IPS DF 4.7 (cell line): ENCODE results near the gene CCR2.
"Not testable (repeated sequence)": the region's sequence is repeated elsewhere in the genome, so short reads cannot be mapped to it uniquely, and the experiment has no call there.

Experiments
- DNase-seq: peaks from one replicate; pipeline ENCODE4 v3.0.0-alpha.2; 2013; ENCODE audit warnings: low spot score; ENCODE audit errors: extremely low read depth

Gene CCR2

DNA sequence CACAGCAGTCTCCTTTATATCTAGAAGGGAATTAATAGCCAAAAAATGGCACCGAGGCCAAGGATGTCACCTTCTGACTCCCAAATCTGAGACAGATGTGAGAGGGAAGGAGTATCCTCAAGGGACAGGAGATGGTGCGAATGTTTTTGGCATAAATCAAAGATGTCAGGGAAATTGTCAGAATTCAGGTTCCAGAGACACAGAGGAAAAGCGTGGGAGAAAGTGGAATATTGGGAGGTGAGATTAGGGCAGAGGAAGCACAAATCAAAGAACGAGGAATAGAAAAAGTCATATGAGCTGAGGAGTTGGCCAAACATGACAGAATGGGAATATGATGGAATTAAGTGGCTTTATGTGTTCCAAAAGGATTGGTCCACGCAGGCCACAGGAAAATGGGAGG lies 46.9 kb downstream of the CCR2 start:
- no peak for DNase-seq

DNA sequence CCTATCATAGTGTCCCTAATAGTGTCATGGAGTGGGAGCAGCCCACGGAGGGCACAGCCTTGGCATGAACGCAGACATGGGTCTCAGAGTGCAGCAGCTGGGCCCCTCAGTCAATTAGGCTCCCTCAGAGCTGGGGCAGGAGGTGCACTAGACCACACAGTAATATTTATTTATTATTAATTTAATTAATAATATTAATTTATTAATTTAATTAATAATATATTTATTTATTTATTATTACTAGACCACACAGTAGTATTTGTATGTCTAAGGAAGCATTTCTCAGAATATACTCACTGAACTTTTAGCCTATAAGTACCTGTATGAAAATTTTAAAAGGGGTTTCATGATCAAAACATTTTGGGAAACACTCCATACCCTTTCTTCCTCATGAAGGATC lies 47.7 kb downstream of the CCR2 start:
- DNase-seq, result no peak

DNA sequence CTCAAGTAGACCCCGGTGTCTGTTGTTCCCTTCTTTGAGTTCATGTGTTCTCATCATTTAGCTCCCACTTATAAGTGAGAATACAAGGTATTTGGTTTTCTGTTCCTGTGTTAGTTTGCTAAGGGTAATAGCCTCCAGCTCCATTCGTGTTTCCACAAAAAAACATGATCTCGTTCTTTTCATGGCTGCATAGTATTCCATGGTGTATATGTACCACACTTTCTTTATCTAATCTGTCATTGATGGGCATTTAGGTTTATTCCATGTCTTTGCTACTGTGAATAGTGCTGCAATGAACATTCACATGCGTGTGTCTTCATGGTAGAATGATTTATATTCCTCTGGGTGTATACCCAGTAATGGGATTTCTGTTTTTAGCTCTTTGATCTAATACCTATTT lies 49.0 kb downstream of the CCR2 start:
- DNase-seq, result not testable (repeated sequence)

DNA sequence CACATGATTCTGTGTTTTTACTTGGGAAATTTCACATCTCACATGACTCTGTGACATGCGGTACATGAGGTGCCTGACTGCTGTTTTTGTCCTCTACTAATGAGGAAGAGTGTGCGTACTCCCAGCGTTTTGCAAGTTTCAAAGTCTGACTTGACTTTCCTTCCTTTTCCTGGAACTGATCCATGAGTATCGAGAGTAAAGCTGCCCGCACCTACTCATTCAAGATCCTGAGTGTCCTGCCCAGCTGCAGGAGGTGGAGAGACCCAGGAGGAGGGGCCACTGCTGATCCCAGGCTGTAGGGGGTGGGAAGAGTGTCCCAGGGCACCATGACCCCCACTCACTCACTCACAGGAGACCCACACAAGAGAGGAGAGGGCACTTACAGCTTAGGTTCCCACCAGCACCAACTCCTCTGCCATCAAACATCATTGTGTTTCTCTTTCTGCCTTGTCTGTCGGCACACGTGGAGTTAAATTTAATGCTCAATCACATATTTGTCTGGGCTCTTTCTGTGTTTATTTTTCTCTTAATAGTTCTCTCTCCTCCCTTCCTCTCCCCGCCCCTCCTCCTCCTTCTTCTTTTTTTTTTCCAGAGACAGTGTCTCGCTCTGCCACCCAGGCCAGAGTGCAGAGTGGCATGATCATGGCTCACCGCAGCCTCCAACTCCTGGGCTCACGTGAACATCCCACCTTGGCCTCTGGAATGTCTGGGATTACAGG lies 51.5 kb downstream of the CCR2 start:
- DNase-seq, result no peak

DNA sequence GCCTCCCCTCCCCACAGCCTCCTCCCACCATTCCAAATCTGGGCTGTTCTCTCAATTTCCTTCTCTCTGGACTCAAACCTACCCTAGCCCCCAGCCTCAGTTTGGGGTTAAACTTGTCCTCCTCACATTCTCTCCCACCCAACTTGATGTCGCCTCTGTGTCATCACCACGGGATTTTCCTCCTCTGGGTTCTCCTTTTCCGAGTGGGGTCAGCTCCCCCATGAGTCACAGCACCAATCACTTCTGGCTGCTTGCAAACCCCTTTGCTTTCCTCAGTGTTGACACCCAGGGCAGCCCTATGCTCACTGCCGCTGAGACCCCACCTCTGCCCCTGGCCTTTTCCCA lies 52.5 kb downstream of the CCR2 start:
- DNase-seq, result no peak

DNA sequence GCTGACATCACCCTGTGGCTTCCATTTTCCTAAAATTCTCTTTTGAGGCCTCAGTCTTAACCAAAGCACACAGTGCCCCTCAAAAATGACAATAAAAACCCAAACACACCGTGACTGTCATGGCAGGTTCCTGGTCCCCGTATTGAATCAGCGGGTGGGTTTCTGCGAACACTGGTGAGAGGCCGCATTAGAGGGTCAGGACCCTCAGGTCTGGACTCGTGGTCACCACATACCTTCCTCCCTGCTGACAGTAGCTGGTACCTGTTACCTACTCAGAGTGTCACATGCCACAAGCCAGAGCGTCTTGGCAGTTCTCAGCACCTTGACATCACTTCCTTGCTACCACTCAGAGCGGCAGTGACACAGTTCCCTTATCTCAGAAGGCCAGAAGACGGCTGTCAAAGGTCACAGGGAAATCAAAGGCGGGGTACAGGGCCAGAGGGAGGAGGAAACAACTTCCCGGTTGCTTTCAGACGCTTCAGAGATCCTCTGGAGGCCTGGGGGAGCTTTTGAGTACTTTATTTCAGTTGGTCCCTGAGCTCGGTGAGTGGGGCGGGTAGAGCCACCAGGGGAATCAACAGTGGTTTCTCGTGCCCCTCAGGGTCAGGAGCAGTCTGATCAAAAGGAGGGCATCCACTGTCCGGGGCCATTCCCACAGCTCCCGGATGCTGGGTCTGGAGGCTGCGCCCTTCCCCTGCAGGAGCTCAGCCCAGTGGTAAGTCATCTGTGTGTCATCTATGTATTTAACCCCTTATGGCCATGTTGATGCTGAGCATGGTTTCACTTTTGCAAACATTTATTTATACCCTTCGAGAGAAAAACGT lies 53.1 kb downstream of the CCR2 start, which contains the start of the genes CCR5AS and CCRL2:
Gene CCR5AS (minus strand): TSS at position 279 of the 824 bp plus-strand sequence.
Gene CCRL2 (plus strand): TSS at position 472 of the 824 bp plus-strand sequence. CDS start 821 bp downstream, outside the sequence.
- no peak for DNase-seq

DNA sequence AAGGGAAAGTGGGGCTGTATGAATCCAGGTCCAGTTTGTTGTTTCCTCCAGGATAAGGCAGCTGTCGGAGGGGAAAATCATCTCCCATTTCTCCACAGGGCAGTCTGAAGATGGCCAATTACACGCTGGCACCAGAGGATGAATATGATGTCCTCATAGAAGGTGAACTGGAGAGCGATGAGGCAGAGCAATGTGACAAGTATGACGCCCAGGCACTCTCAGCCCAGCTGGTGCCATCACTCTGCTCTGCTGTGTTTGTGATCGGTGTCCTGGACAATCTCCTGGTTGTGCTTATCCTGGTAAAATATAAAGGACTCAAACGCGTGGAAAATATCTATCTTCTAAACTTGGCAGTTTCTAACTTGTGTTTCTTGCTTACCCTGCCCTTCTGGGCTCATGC lies 54.1 kb downstream of the CCR2 start:
- DNase-seq, result no peak

DNA sequence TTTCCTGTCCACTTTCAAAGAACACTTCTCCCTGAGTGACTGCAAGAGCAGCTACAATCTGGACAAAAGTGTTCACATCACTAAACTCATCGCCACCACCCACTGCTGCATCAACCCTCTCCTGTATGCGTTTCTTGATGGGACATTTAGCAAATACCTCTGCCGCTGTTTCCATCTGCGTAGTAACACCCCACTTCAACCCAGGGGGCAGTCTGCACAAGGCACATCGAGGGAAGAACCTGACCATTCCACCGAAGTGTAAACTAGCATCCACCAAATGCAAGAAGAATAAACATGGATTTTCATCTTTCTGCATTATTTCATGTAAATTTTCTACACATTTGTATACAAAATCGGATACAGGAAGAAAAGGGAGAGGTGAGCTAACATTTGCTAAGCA lies 54.9 kb downstream of the CCR2 start:
- DNase-seq, result no peak

DNA sequence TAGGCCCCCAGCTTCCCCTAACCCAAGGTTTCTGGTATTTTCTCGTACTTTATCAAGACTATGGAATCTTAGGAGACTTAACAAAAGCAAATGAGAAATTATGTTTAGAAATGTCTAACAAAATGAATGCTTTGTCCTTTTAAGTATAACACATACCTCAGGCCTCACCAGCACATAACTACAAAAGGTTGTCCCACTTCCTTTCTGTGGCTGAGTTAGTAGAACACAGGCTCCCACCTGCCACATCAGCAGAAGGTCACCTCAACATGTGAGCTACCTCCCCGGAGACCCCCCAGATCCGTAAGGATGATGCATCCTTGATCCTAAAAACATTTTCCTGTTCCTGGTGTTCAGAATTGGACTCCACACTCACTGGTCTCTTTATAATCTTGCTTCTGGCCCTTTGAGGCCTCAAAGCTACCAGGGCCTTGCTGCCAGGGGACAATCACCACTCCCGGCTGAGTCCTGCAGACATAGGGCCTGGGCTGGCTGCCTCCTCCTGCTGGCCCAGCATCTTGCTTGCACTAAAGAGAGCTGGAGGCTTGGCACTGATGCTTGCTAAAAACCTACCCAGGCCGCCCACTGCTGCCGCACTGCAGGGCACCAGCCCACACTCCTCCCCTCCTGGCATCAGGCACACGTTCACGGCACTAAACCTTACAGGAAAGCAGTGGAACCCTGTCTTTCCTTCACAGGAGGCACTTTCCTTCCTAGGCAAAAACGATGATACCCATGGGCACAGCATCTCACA lies 56.0 kb downstream of the CCR2 start:
- no peak for DNase-seq
